Activated CD8-positive, alpha-beta T cell treated with anti-CD3 and anti-CD28 coated beads for 36 hours (primary cell): ENCODE results near the gene ADPRH. TPM values are rescaled to one million over a fixed set of nuclear protein-coding genes. Genes with fewer than 3 reads are reported as not detected.

Experiments
- ATAC-seq: fragments of 200-7000 bp; cut with Tn5 transposase; one replicate; pipeline ENCODE4 v1.10.0; 2021; ENCODE audit warnings: mild to moderate bottlenecking, moderate library complexity
- CTCF ChIA-PET: fragments of 350-600 bp; sonication (Branson Sonifier 250); formaldehyde crosslinking; loops from one replicate; lab custom pipeline; 2021; ENCODE audit warnings: antibody characterized with exemption; lab: Charles Lee
- POLR2A ChIA-PET: fragments of 350-600 bp; sonication (Branson Sonifier 250); formaldehyde crosslinking; loops from one replicate; lab custom pipeline; 2021; ENCODE audit warnings: antibody characterized with exemption; lab: Charles Lee
- DNase-seq: peaks from one replicate; pipeline ENCODE4 v3.0.0-alpha.2; 2020
- H3K27ac Mint-ChIP-seq: one replicate; pipeline ENCODE4 v1.8.0; 2021; ENCODE audit warnings: mild to moderate bottlenecking, mixed read lengths
- H3K27me3 Mint-ChIP-seq: one replicate; pipeline ENCODE4 v1.8.0; 2021; ENCODE audit warnings: mixed read lengths
- H3K36me3 Mint-ChIP-seq: one replicate; pipeline ENCODE4 v1.8.0; 2021; ENCODE audit warnings: low read depth, mixed read lengths
- H3K4me1 Mint-ChIP-seq: one replicate; pipeline ENCODE4 v1.8.0; 2021; ENCODE audit warnings: low read depth, mixed read lengths
- H3K4me3 Mint-ChIP-seq: one replicate; pipeline ENCODE4 v1.8.0; 2021; ENCODE audit warnings: mild to moderate bottlenecking, moderate library complexity, mixed read lengths
- H3K9me3 Mint-ChIP-seq: one replicate; pipeline ENCODE4 v1.8.0; 2021; ENCODE audit warnings: mixed read lengths
- intact Hi-C: fragments of 100-400 bp; cut with micrococcal nuclease; formaldehyde crosslinking; loops from one replicate; pipeline ENCODE4 v1.10.0; 2022
- total RNA-seq, 2 experiments: library from RNA; stranded (reverse); gene quantifications; one replicate each; pipeline ENCODE4 v1.2.3, GENCODE V29; 2021
- TF ChIP-seq, protein P1 (sequence below): fragments of 200-600 bp; IDR thresholded peaks from one replicate; pipeline ENCODE4 v1.8.0; 2022; ENCODE audit warnings: antibody characterized with exemption, mild to moderate bottlenecking

ADPRH gene
- total RNA-seq, 2 experiments from 2014 or later: 5.7 to 5.9 TPM

- ChIA-PET CTCF (interaction anchor here (1.8 kb wide), 1 partner anchor 11 kb away, joined by 6 read pairs; no protein-coding TSS in a partner anchor), POLR2A (no interaction called here)
- H3K9me3 Mint-ChIP-seq: no peaks in the 10 kb centered on the region
- H3K4me3 Mint-ChIP-seq: no peak overlapping the region
- peaks cover 17% of the 10 kb centered on the region for H3K27me3 Mint-ChIP-seq
- no peak overlapping the region for H3K27ac Mint-ChIP-seq
- intact Hi-C loops: no loop called here
- H3K4me1 Mint-ChIP-seq: no peaks in the 10 kb centered on the region
- DNase-seq (no peak), ATAC-seq (no peak)
- TF ChIP-seq, protein P1, sequence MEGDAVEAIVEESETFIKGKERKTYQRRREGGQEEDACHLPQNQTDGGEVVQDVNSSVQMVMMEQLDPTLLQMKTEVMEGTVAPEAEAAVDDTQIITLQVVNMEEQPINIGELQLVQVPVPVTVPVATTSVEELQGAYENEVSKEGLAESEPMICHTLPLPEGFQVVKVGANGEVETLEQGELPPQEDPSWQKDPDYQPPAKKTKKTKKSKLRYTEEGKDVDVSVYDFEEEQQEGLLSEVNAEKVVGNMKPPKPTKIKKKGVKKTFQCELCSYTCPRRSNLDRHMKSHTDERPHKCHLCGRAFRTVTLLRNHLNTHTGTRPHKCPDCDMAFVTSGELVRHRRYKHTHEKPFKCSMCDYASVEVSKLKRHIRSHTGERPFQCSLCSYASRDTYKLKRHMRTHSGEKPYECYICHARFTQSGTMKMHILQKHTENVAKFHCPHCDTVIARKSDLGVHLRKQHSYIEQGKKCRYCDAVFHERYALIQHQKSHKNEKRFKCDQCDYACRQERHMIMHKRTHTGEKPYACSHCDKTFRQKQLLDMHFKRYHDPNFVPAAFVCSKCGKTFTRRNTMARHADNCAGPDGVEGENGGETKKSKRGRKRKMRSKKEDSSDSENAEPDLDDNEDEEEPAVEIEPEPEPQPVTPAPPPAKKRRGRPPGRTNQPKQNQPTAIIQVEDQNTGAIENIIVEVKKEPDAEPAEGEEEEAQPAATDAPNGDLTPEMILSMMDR: no peak
- H3K36me3 Mint-ChIP-seq: no peaks in the 10 kb centered on the region
Observed at GRCh38 chr3:119611664-119612063, 32.4 kb downstream of the ADPRH start.

- TF ChIP-seq, protein P1: no peak
- ChIA-PET POLR2A (interaction anchor here (1.1 kb wide), 1 partner anchor 31 kb away, joined by 5 read pairs; no protein-coding TSS in a partner anchor), CTCF (interaction anchor here (1.1 to 1.8 kb wide), 2 partner anchors 13 to 76 kb away, joined by 3 to 6 read pairs; no protein-coding TSS in a partner anchor)
- intact Hi-C loops: no loop called here
- no peak for ATAC-seq
- no peak overlapping the region for H3K4me3 Mint-ChIP-seq
- no peaks in the 10 kb centered on the region for H3K36me3 Mint-ChIP-seq
- no peaks in the 10 kb centered on the region for H3K4me1 Mint-ChIP-seq
- H3K27me3 Mint-ChIP-seq: peaks cover 19% of the 10 kb centered on the region
- DNase-seq: no peak
- H3K27ac Mint-ChIP-seq: no peak overlapping the region
- no peaks in the 10 kb centered on the region for H3K9me3 Mint-ChIP-seq
Observed at GRCh38 chr3:119613201-119613600, 33.9 kb downstream of the ADPRH start.

DNA sequence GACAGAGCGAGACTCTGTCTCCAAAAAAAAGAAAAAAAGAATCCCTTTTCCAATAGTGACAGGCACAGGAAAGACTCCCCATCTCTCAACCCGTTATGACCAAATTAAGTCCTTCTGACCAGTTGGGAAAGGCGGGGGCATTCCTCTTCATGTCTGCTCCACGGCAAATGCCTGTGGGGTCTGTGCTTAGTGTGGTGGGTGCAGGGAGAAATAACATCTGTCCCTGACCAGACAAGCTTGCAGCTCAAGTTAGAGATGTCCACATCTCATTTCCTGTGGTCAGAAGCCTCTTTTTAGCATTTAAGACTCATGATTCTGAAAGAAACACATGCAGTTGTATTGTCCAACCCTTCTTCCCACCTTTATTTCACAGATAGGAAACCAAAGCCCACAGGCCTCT, 34.6 kb downstream of the ADPRH start:
- no peaks in the 10 kb centered on the region for H3K4me1 Mint-ChIP-seq
- TF ChIP-seq, protein P1: no peak
- ChIA-PET CTCF (interaction anchor here (1.0 kb wide), 1 partner anchor 13 kb away, joined by 5 read pairs; no protein-coding TSS in a partner anchor), POLR2A (no interaction called here)
- no peak overlapping the region for H3K27ac Mint-ChIP-seq
- H3K27me3 Mint-ChIP-seq: peaks cover 20% of the 10 kb centered on the region
- H3K9me3 Mint-ChIP-seq: no peaks in the 10 kb centered on the region
- DNase-seq (no peak), ATAC-seq (no peak)
- intact Hi-C loops: no loop called here
- H3K4me3 Mint-ChIP-seq: no peak overlapping the region
- H3K36me3 Mint-ChIP-seq: no peaks in the 10 kb centered on the region

GRCh38 chr3:119616056-119616455, 36.8 kb downstream of the ADPRH start:
- no peaks in the 10 kb centered on the region for H3K9me3 Mint-ChIP-seq
- H3K4me3 Mint-ChIP-seq: no peak overlapping the region
- intact Hi-C loops: no loop called here
- no peaks in the 10 kb centered on the region for H3K36me3 Mint-ChIP-seq
- CTCF ChIA-PET: no interaction called here
- peaks cover 11% of the 10 kb centered on the region for H3K27me3 Mint-ChIP-seq
- DNase-seq (no peak), ATAC-seq (no peak)
- TF ChIP-seq, protein P1: no peak
- POLR2A ChIA-PET: no interaction called here
- H3K27ac Mint-ChIP-seq: no peak overlapping the region
- no peaks in the 10 kb centered on the region for H3K4me1 Mint-ChIP-seq

DNA sequence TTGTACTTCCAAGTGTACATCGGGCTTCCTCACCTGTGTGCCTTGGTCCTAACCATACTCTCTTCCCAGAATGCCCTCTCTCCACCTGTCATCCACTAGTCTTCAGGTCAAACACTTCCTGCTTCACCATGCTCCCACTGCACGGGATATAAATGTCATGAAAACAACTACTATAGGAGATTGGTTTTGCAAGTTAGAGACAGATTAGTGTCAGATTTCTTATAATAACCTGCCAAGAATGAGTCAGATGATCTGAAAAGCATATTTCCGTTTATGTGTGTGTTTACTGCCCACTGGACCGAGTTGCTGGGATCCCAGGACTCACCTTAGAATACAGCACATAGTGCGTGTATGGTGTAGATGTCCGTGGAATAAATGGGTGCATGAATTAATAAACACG, 39.8 kb downstream of the ADPRH start:
- ChIA-PET CTCF (no interaction called here), POLR2A (no interaction called here)
- TF ChIP-seq, protein P1: no peak
- H3K27ac Mint-ChIP-seq: no peak overlapping the region
- no peak overlapping the region for H3K4me3 Mint-ChIP-seq
- ATAC-seq (no peak), DNase-seq (no peak)
- peaks cover 4% of the 10 kb centered on the region for H3K27me3 Mint-ChIP-seq
- no peaks in the 10 kb centered on the region for H3K4me1 Mint-ChIP-seq
- no peaks in the 10 kb centered on the region for H3K36me3 Mint-ChIP-seq
- no peaks in the 10 kb centered on the region for H3K9me3 Mint-ChIP-seq
- intact Hi-C loops: no loop called here
